H1 (cell line): Measurements from ENCODE around the gene STARD7. TPM values are rescaled to one million over a fixed set of nuclear protein-coding genes. Genes with fewer than 3 reads are reported as not detected.

Experiments
- CTCF ChIA-PET: fragments of 300-600 bp; sonication (Branson Sonifier 250); formaldehyde crosslinking; loops from one replicate; lab custom pipeline; 2021; ENCODE audit not compliant: partially characterized antibody; lab: Charles Lee
- POLR2A ChIA-PET: fragments of 300-600 bp; sonication (Branson Sonifier 250); formaldehyde crosslinking; loops from one replicate; lab custom pipeline; 2021; ENCODE audit warnings: inconsistent platforms; ENCODE audit not compliant: partially characterized antibody; lab: Charles Lee
- DNase-seq, 2 experiments: peaks; one replicate each; pipeline versions ENCODE4 v3.0.0 to v3.0.0-alpha.2; 2010 to 2022; ENCODE audit warnings: low spot score in 2 of 2, low read depth in 1 of 2, mixed read lengths in 1 of 2
- FAIRE-seq: peaks from 2 replicates; lab custom pipeline; 2011; peaks lifted over from hg19 to GRCh38; lab: Jason Lieb, UNC
- H2AFZ ChIP-seq: 2 replicates; pipeline ENCODE4 v1.8.1; 2012; ENCODE audit warnings: low read length, inconsistent platforms
- H2AK5ac ChIP-seq: 2 replicates; pipeline ENCODE4 v1.6.1; 2013; ENCODE audit warnings: low read depth, low read length
- H2BK120ac ChIP-seq: replicated peaks from 2 replicates; pipeline ENCODE3; 2013; ENCODE audit warnings: low read depth, low read length, inconsistent platforms
- H2BK12ac ChIP-seq: 2 replicates; pipeline ENCODE4 v1.6.1; 2013; ENCODE audit warnings: low read depth, low read length
- H2BK15ac ChIP-seq: 2 replicates; pipeline ENCODE4 v1.6.1; 2013; ENCODE audit warnings: low read length
- H2BK20ac ChIP-seq: 2 replicates; pipeline ENCODE4 v1.6.1; 2013; ENCODE audit warnings: low read length
- H2BK5ac ChIP-seq: 2 replicates; pipeline ENCODE4 v1.6.1; 2013; ENCODE audit warnings: low read depth, low read length
- H3K14ac ChIP-seq: 2 replicates; pipeline ENCODE4 v1.6.1; 2013; ENCODE audit warnings: inconsistent platforms; ENCODE audit not compliant: insufficient read length
- H3K18ac ChIP-seq: 2 replicates; pipeline ENCODE4 v1.6.1; 2013; ENCODE audit warnings: low read length; ENCODE audit errors: extremely low read depth
- H3K23ac ChIP-seq: 2 replicates; pipeline ENCODE4 v1.6.1; 2013; ENCODE audit warnings: inconsistent platforms; ENCODE audit not compliant: insufficient read length
- H3K23me2 ChIP-seq: 2 replicates; pipeline ENCODE4 v1.6.1; 2013; ENCODE audit warnings: low read depth, low read length
- H3K27ac ChIP-seq: 2 replicates; pipeline ENCODE4 v1.6.1; 2011; ENCODE audit warnings: low read depth, low read length, inconsistent platforms
- H3K27me3 ChIP-seq, 4 experiments: replicated peaks in 1 of 4; 1 replicate in 1 of 4; 2 replicates in 3 of 4; pipeline versions ENCODE4 v1.6.1 to v1.8.1; 2011 to 2013; ENCODE audit warnings: low read length in 3 of 4, mild to moderate bottlenecking in 3 of 4, inconsistent platforms in 2 of 4, mixed read lengths in 2 of 4, moderate library complexity in 1 of 4; ENCODE audit not compliant: control insufficient read depth in 3 of 4, insufficient read depth in 3 of 4; ENCODE audit errors: extremely low read depth in 1 of 4
- H3K36me3 ChIP-seq, 4 experiments: 2 replicates each; pipeline versions ENCODE4 v1.6.1 to v1.8.1; 2011 to 2013; ENCODE audit warnings: mild to moderate bottlenecking in 4 of 4, low read length in 3 of 4, moderate library complexity in 2 of 4, control low read depth in 1 of 4, inconsistent platforms in 1 of 4; ENCODE audit not compliant: insufficient read depth in 4 of 4, control insufficient read depth in 2 of 4
- H3K4ac ChIP-seq: replicated peaks from 2 replicates; pipeline ENCODE3; 2013; ENCODE audit warnings: low read length, low read depth, mixed read lengths, inconsistent platforms; ENCODE audit not compliant: insufficient read length
- H3K4me1 ChIP-seq, 4 experiments: replicated peaks in 1 of 4; 1 replicate in 1 of 4; 2 replicates in 3 of 4; pipeline versions ENCODE4 v1.6.1 to v1.8.1; 2011 to 2013; ENCODE audit warnings: low read length in 3 of 4, inconsistent platforms in 2 of 4, mixed read lengths in 1 of 4; ENCODE audit not compliant: insufficient read depth in 4 of 4, control insufficient read depth in 3 of 4
- H3K4me2 ChIP-seq, 2 experiments: 2 replicates each; pipeline versions ENCODE4 v1.6.1 to v1.8.1; 2011 to 2013; ENCODE audit warnings: low read depth in 2 of 2, low read length in 2 of 2, control low read depth in 1 of 2, inconsistent platforms in 1 of 2, mild to moderate bottlenecking in 1 of 2; ENCODE audit not compliant: insufficient read depth in 1 of 2
- H3K4me3 ChIP-seq, 4 experiments: fragments of 200-600, 300-600 bp in 1 of 4; sonication (generic), shearing (Covaris generic), sonication (Bioruptor Twin) in 1 of 4; 2 replicates each; pipeline versions ENCODE4 v1.5.1 to v1.8.1; 2011 to 2016; ENCODE audit warnings: low read length in 4 of 4, low read depth in 3 of 4, control low read depth in 2 of 4, inconsistent platforms in 2 of 4, mild to moderate bottlenecking in 2 of 4, mixed read lengths in 1 of 4, moderate library complexity in 1 of 4; ENCODE audit not compliant: insufficient read depth in 2 of 4; ENCODE audit errors: extremely low read depth in 1 of 4
- H3K56ac ChIP-seq: replicated peaks from 2 replicates; pipeline ENCODE3; 2013; ENCODE audit warnings: low read depth, mild to moderate bottlenecking, mixed read lengths, low read length, inconsistent platforms; ENCODE audit not compliant: insufficient read length
- H3K79me1 ChIP-seq: 2 replicates; pipeline ENCODE4 v1.6.1; 2013; ENCODE audit warnings: low read depth, low read length, control low read depth
- H3K79me2 ChIP-seq, 2 experiments: 2 replicates each; pipeline versions ENCODE4 v1.6.1 to v1.8.1; 2012 to 2013; ENCODE audit warnings: low read length in 2 of 2, mild to moderate bottlenecking in 2 of 2, inconsistent platforms in 1 of 2; ENCODE audit not compliant: insufficient read depth in 2 of 2, control insufficient read depth in 1 of 2
- H3K9ac ChIP-seq, 4 experiments: replicated peaks in 1 of 4; 1 replicate in 1 of 4; 2 replicates in 3 of 4; pipeline versions ENCODE4 v1.6.1 to v1.8.1; 2011 to 2013; ENCODE audit warnings: low read depth in 3 of 4, low read length in 3 of 4, control low read depth in 2 of 4, mild to moderate bottlenecking in 2 of 4, moderate library complexity in 2 of 4, inconsistent platforms in 1 of 4; ENCODE audit errors: extremely low read depth in 1 of 4
- H3K9me3 ChIP-seq, 2 experiments: 2 replicates each; pipeline versions ENCODE4 v1.6.1 to v1.8.1; 2012 to 2013; ENCODE audit warnings: mild to moderate bottlenecking in 2 of 2, moderate library complexity in 2 of 2, control low read depth in 1 of 2, inconsistent platforms in 1 of 2, low read depth in 1 of 2, low read length in 1 of 2, mixed read lengths in 1 of 2; ENCODE audit not compliant: insufficient read depth in 2 of 2
- H4K20me1 ChIP-seq, 2 experiments: replicated peaks in 1 of 2; 2 replicates each; pipeline versions ENCODE3 to v1.8.1; 2011 to 2013; ENCODE audit warnings: inconsistent platforms in 2 of 2, low read length in 2 of 2, mild to moderate bottlenecking in 1 of 2; ENCODE audit not compliant: insufficient read depth in 2 of 2, control insufficient read depth in 1 of 2
- H4K5ac ChIP-seq: 2 replicates; pipeline ENCODE4 v1.6.1; 2013; ENCODE audit warnings: low read length, low read depth, mixed read lengths, inconsistent platforms; ENCODE audit not compliant: insufficient read length
- H4K8ac ChIP-seq: 2 replicates; pipeline ENCODE4 v1.8.0; 2013; ENCODE audit warnings: mild to moderate bottlenecking, moderate library complexity, low read length, inconsistent platforms; ENCODE audit not compliant: insufficient read depth; ENCODE audit errors: extremely low read depth
- H4K91ac ChIP-seq: replicated peaks from 2 replicates; pipeline ENCODE3; 2013; ENCODE audit warnings: low read length, mixed read lengths, inconsistent platforms; ENCODE audit not compliant: insufficient read length
- CTBP2 ChIP-seq: IDR thresholded peaks from 2 replicates; pipeline ENCODE4 v1.7.0; 2011; ENCODE audit warnings: borderline replicate concordance, mild to moderate bottlenecking, moderate library complexity, mixed read lengths, low read length; ENCODE audit not compliant: insufficient read depth, insufficient read length
- GTF2F1 ChIP-seq: IDR thresholded peaks from 2 replicates; pipeline ENCODE4 v1.6.1; 2012; ENCODE audit warnings: low read depth, low read length, improper control_type of control experiment, borderline replicate concordance
- PHF8 ChIP-seq: fragments of 200-600 bp; sonication (generic); conservative IDR thresholded peaks from 2 replicates; pipeline ENCODE4 v1.7.1; 2012; ENCODE audit warnings: low read depth, mild to moderate bottlenecking, inconsistent platforms, low read length, moderate library complexity
- POLR2A ChIP-seq, 2 experiments: IDR thresholded peaks; 1 replicate in 1 of 2; 2 replicates in 1 of 2; pipeline ENCODE4 v1.6.1; 2011; ENCODE audit warnings: low read depth in 2 of 2, low read length in 2 of 2, mild to moderate bottlenecking in 2 of 2; ENCODE audit errors: control extremely low read depth in 1 of 2
- POLR2AphosphoS5 ChIP-seq: IDR thresholded peaks from 2 replicates; pipeline ENCODE4 v1.6.1; 2011; ENCODE audit warnings: low read depth, low read length
- RXRA ChIP-seq: IDR thresholded peaks from 2 replicates; pipeline ENCODE4 v1.6.1; 2011; ENCODE audit warnings: low read depth, mild to moderate bottlenecking, low read length, moderate library complexity; ENCODE audit not compliant: insufficient read depth
- SAP30 ChIP-seq: fragments of 300-600 bp; sonication (generic); IDR thresholded peaks from 2 replicates; pipeline ENCODE4 v1.7.1; 2012; ENCODE audit warnings: low read length, moderate library complexity, mild to moderate bottlenecking, inconsistent platforms; ENCODE audit not compliant: insufficient read depth, insufficient replicate concordance
- SP1 ChIP-seq: IDR thresholded peaks from 2 replicates; pipeline ENCODE4 v1.6.1; 2011; ENCODE audit warnings: low read depth, low read length
- SP2 ChIP-seq: IDR thresholded peaks from 2 replicates; pipeline ENCODE4 v1.6.1; 2012; ENCODE audit warnings: mild to moderate bottlenecking, low read length, inconsistent platforms
- SRF ChIP-seq: IDR thresholded peaks from 2 replicates; pipeline ENCODE4 v1.6.1; 2011; ENCODE audit warnings: mild to moderate bottlenecking, low read depth, low read length, moderate library complexity
- SUZ12 ChIP-seq: fragments of 200-600 bp; sonication (generic); IDR thresholded peaks from 2 replicates; pipeline ENCODE4 v1.6.1; 2012; ENCODE audit warnings: mild to moderate bottlenecking, inconsistent platforms, low read length, moderate library complexity, mixed read lengths
- TBP ChIP-seq: IDR thresholded peaks from 2 replicates; pipeline ENCODE4 v1.6.1; 2011; ENCODE audit warnings: low read depth, low read length, improper control_type of control experiment
- WGBS, 2 experiments: shearing (Covaris generic) in 1 of 2; methylation state at CpG; one replicate each; pipeline versions ENCODE4 v1.1.6 to v1.1.7; 2013 to 2015; ENCODE audit warnings: low lambda C conversion rate in 2 of 2, mixed read lengths in 2 of 2, inconsistent platforms in 1 of 2, low coverage in 1 of 2, missing lambda C conversion rate in 1 of 2; ENCODE audit not compliant: insufficient replicate concordance in 2 of 2, insufficient coverage in 1 of 2, insufficient read length in 1 of 2; ENCODE audit errors: extremely low coverage in 1 of 2, missing lambda C conversion rate in 1 of 2; 5-methylcytosine and 5-hydroxymethylcytosine counted together
- polyA plus RNA-seq, 7 experiments: library from polyadenylated mRNA; depleted of rRNA in 3 of 7; stranded (reverse) in 5 of 7; unstranded in 2 of 7; fragments of >200 nt in 5 of 7; fragments of 200-250 nt in 2 of 7; gene quantifications; 1 replicate in 5 of 7; 2 replicates in 1 of 7; 4 replicates in 1 of 7; pipeline versions ENCODE4 v1.2.1 to v1.2.3, GENCODE V29; 2011 to 2013; ENCODE audit warnings: missing spikeins in 2 of 7, mixed read lengths in 2 of 7
- total RNA-seq: library from RNA; stranded (reverse); fragmentation: NEBNext Ultra II Directional; extraction: Animal tissue kit (Norgen Biotek cat#: 25700); gene quantifications from 2 replicates; pipeline ENCODE4 v1.2.1, GENCODE V29; 2021

STARD7 gene
- total and polyA plus RNA-seq, 2 of the 8 experiments (the other 6 are each of a cell fraction or from before 2014, with no cell fraction given): 89.1 to 200 TPM

DNA sequence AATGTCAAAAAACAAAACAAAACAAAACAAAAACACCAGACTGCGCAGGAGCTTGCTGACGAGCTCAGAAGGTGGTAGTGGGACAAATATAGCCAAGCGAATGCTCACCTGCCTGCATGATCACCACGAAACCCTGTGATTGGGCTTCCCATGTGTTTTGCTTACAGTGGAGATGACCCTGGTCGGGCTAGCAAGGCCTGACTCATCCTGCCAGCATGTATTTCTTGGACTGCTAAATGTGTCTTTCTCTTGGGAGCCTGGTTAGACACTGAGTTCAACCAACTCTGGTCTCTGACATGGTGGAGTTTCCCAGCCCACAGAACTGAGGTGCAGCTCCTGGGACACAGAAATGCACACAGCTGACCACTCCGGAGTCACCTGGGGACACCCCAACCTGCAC, 32.7 kb downstream of the STARD7 start:
- Histone ChIP-seq H2BK120ac (no peak overlapping the region), H2AFZ (no peak overlapping the region), H3K36me3 (no peaks in the 10 kb centered on the region), H3K9ac (no peak overlapping the region), H3K4ac (no peak overlapping the region), H3K14ac (no peak overlapping the region), H3K18ac (no peak overlapping the region), H4K8ac (no peak overlapping the region), H4K20me1 (no peaks in the 10 kb centered on the region), H4K91ac (no peak overlapping the region), H3K56ac (no peak overlapping the region), H2BK15ac (no peak overlapping the region), H2BK5ac (no peak overlapping the region), H3K4me1 (no peaks in the 10 kb centered on the region), H3K9me3 (no peaks in the 10 kb centered on the region), H3K79me1 (no peaks in the 10 kb centered on the region), H3K23ac (no peak overlapping the region), H2AK5ac (no peak overlapping the region), H3K79me2 (no peaks in the 10 kb centered on the region), H2BK12ac (no peak overlapping the region), H3K4me2 (no peak overlapping the region), H3K23me2 (no peaks in the 10 kb centered on the region), H3K27ac (no peak overlapping the region), H3K27me3 (no peaks in the 10 kb centered on the region), H3K4me3 (no peak overlapping the region), H4K5ac (no peak overlapping the region), H2BK20ac (no peak overlapping the region)
- FAIRE-seq (no peak), DNase-seq (no peak)
- ChIA-PET POLR2A (interaction anchor here (4.8 kb wide), 1 partner anchor 37 kb away, joined by 11 read pairs; the partner anchor contains the start of gene ASTL), CTCF (interaction anchor here (1.1 to 5.6 kb wide), 17 partner anchors 9 to 182 kb away, joined by 3 to 155 read pairs (median 7); partner anchors contain the start of genes ASTL and DUSP2)
- WGBS, 2 experiments: 86% methylated on average over 6 of the region's 6 CpGs; no CpG with 5 or more reads in 1 of the 2 experiments
- TF ChIP-seq CTBP2: no peak
- no peak for TF ChIP-seq SUZ12
- no peak for TF ChIP-seq PHF8
- TF ChIP-seq POLR2A (IDR thresholded peaks at IDR 0.05; ENCODE audit: control extremely low read depth in 1 of 2, low read depth in 2 of 2, low read length in 2 of 2): no peak
- no peak for TF ChIP-seq TBP
- no peak for TF ChIP-seq SRF
- no peak for TF ChIP-seq POLR2AphosphoS5
- TF ChIP-seq GTF2F1: no peak
- TF ChIP-seq SP1: no peak
- no peak for TF ChIP-seq SP2
- TF ChIP-seq SAP30: no peak
- TF ChIP-seq RXRA: no peak
